Activated T-cell treated with anti-CD3 and anti-CD28 coated beads, Interleukin-2, amount 50 U/mL, for 4 hours (primary cell): Measurements from ENCODE around the gene RAB22A. TPM values are rescaled to one million over a fixed set of nuclear protein-coding genes. Genes with fewer than 3 reads are reported as not detected.
A peak's percentile ranks its signal among the peaks of the same experiment; 100 is the strongest.
"Not testable (repeated sequence)": the region's sequence is repeated elsewhere in the genome, so short reads cannot be mapped to it uniquely, and the experiment has no call there.

Experiments
- ATAC-seq, 2 donors: fragments of 200-7000 bp; cut with Tn5 transposase; one replicate each; pipeline ENCODE4 v1.10.0; 2021
- DNase-seq: peaks from one replicate; pipeline ENCODE4 v3.0.0-alpha.2; 2020
- H3K27me3 Mint-ChIP-seq: one replicate; pipeline ENCODE4 v1.8.0; 2021; ENCODE audit warnings: low read depth, mixed read lengths
- H3K36me3 Mint-ChIP-seq: one replicate; pipeline ENCODE4 v1.8.0; 2022; ENCODE audit warnings: mixed read lengths; ENCODE audit not compliant: insufficient read depth
- H3K4me1 Mint-ChIP-seq: one replicate; pipeline ENCODE4 v1.8.0; 2021; ENCODE audit warnings: low read depth, mixed read lengths
- H3K4me3 Mint-ChIP-seq: one replicate; pipeline ENCODE4 v1.8.0; 2021; ENCODE audit warnings: mild to moderate bottlenecking, moderate library complexity, mixed read lengths
- H3K9me3 Mint-ChIP-seq: one replicate; pipeline ENCODE4 v1.8.0; 2021; ENCODE audit warnings: mixed read lengths
- total RNA-seq, 3 donors: library from RNA; stranded (reverse); gene quantifications; one replicate each; pipeline ENCODE4 v1.2.1, GENCODE V29; 2021

Gene RAB22A
- total RNA-seq, 3 donors from 2014 or later = 15.9 to 17.9 (median 17.3) TPM

GRCh38 chr20:58344741-58345140, 35.2 kb downstream of the RAB22A start:
- Mint-ChIP-seq H3K27me3 (no peaks in the 10 kb centered on the region), H3K36me3 (peaks cover 55% of the 10 kb centered on the region), H3K4me3 (no peak overlapping the region), H3K4me1 (peaks cover 16% of the 10 kb centered on the region), H3K9me3 (no peaks in the 10 kb centered on the region)
- DNase-seq (no peak), ATAC-seq (no peak)

GRCh38 chr20:58349570-58349969, 40.1 kb downstream of the RAB22A start:
- ATAC-seq (no peak), DNase-seq (no peak)
- H3K9me3 Mint-ChIP-seq = no peaks in the 10 kb centered on the region
- peaks cover 58% of the 10 kb centered on the region for H3K36me3 Mint-ChIP-seq
- H3K4me3 Mint-ChIP-seq = no peak overlapping the region
- no peaks in the 10 kb centered on the region for H3K27me3 Mint-ChIP-seq
- H3K4me1 Mint-ChIP-seq = no peaks in the 10 kb centered on the region

- ATAC-seq (peak; percentile 65 to 86), DNase-seq (no peak)
- peaks cover 38% of the 10 kb centered on the region for H3K36me3 Mint-ChIP-seq
- no peaks in the 10 kb centered on the region for H3K9me3 Mint-ChIP-seq
- H3K27me3 Mint-ChIP-seq = no peaks in the 10 kb centered on the region
- no peaks in the 10 kb centered on the region for H3K4me1 Mint-ChIP-seq
- H3K4me3 Mint-ChIP-seq = no peak overlapping the region
Measured at GRCh38 chr20:58352468-58352867, 43.0 kb downstream of the RAB22A start.

- H3K9me3 Mint-ChIP-seq = no peaks in the 10 kb centered on the region
- DNase-seq (no peak), ATAC-seq (no peak)
- H3K4me3 Mint-ChIP-seq = no peak overlapping the region
- H3K27me3 Mint-ChIP-seq = no peaks in the 10 kb centered on the region
- H3K36me3 Mint-ChIP-seq = peaks cover 36% of the 10 kb centered on the region
- no peaks in the 10 kb centered on the region for H3K4me1 Mint-ChIP-seq
Measured at GRCh38 chr20:58359441-58359840, 49.9 kb downstream of the RAB22A start.

- Mint-ChIP-seq H3K4me3 (no peak overlapping the region), H3K9me3 (no peaks in the 10 kb centered on the region), H3K4me1 (peaks cover under 1% of the 10 kb centered on the region), H3K36me3 (peaks cover 31% of the 10 kb centered on the region), H3K27me3 (no peaks in the 10 kb centered on the region)
- no peak for DNase-seq
- ATAC-seq = no peak
Measured at GRCh38 chr20:58360936-58361335, 51.4 kb downstream of the RAB22A start.

GRCh38 chr20:58361481-58362205, 52.1 kb downstream of the RAB22A start:
- Mint-ChIP-seq H3K4me1 (peaks cover 3% of the 10 kb centered on the region), H3K27me3 (no peaks in the 10 kb centered on the region), H3K4me3 (no peak overlapping the region), H3K36me3 (peaks cover 33% of the 10 kb centered on the region), H3K9me3 (no peaks in the 10 kb centered on the region)
- ATAC-seq (no peak), DNase-seq (no peak)

- H3K4me3 Mint-ChIP-seq = no peak overlapping the region
- DNase-seq (no peak), ATAC-seq (no peak)
- H3K27me3 Mint-ChIP-seq = no peaks in the 10 kb centered on the region
- peaks cover 3% of the 10 kb centered on the region for H3K4me1 Mint-ChIP-seq
- H3K36me3 Mint-ChIP-seq = peaks cover 32% of the 10 kb centered on the region
- H3K9me3 Mint-ChIP-seq = no peaks in the 10 kb centered on the region
Measured at GRCh38 chr20:58362206-58362516, 52.6 kb downstream of the RAB22A start.

GRCh38 chr20:58362970-58363369, 53.5 kb downstream of the RAB22A start:
- Mint-ChIP-seq H3K4me3 (no peak overlapping the region), H3K9me3 (no peaks in the 10 kb centered on the region), H3K36me3 (peaks cover 28% of the 10 kb centered on the region), H3K4me1 (peaks cover 3% of the 10 kb centered on the region), H3K27me3 (no peaks in the 10 kb centered on the region)
- DNase-seq (no peak), ATAC-seq (no peak)

GRCh38 chr20:58366866-58367265, 57.4 kb downstream of the RAB22A start:
- Mint-ChIP-seq H3K27me3 (no peaks in the 10 kb centered on the region), H3K9me3 (no peaks in the 10 kb centered on the region), H3K4me3 (no peak overlapping the region), H3K36me3 (peaks cover 16% of the 10 kb centered on the region), H3K4me1 (peaks cover 3% of the 10 kb centered on the region)
- no peak for ATAC-seq
- DNase-seq = no peak

GRCh38 chr20:58372806-58373205, 63.3 kb downstream of the RAB22A start:
- no peak overlapping the region for H3K4me3 Mint-ChIP-seq
- DNase-seq (no peak), ATAC-seq (no peak)
- no peaks in the 10 kb centered on the region for H3K4me1 Mint-ChIP-seq
- H3K27me3 Mint-ChIP-seq = peaks cover 6% of the 10 kb centered on the region
- no peaks in the 10 kb centered on the region for H3K36me3 Mint-ChIP-seq
- no peaks in the 10 kb centered on the region for H3K9me3 Mint-ChIP-seq

GRCh38 chr20:58373296-58373695, 63.8 kb downstream of the RAB22A start:
- not testable (repeated sequence) for H3K36me3 Mint-ChIP-seq, DNase-seq, H3K9me3 Mint-ChIP-seq, H3K4me3 Mint-ChIP-seq, H3K4me1 Mint-ChIP-seq, ATAC-seq
- peaks cover 11% of the 10 kb centered on the region for H3K27me3 Mint-ChIP-seq

GRCh38 chr20:58374027-58374850, 64.7 kb downstream of the RAB22A start:
- H3K36me3 Mint-ChIP-seq = no peaks in the 10 kb centered on the region
- no peaks in the 10 kb centered on the region for H3K9me3 Mint-ChIP-seq
- no peak for ATAC-seq
- H3K4me1 Mint-ChIP-seq = no peaks in the 10 kb centered on the region
- no peak for DNase-seq
- H3K27me3 Mint-ChIP-seq = peaks cover 16% of the 10 kb centered on the region
- no peak overlapping the region for H3K4me3 Mint-ChIP-seq

GRCh38 chr20:58374906-58375758, 65.6 kb downstream of the RAB22A start:
- Mint-ChIP-seq H3K4me1 (no peaks in the 10 kb centered on the region), H3K27me3 (peaks cover 22% of the 10 kb centered on the region), H3K4me3 (no peak overlapping the region), H3K9me3 (no peaks in the 10 kb centered on the region), H3K36me3 (no peaks in the 10 kb centered on the region)
- DNase-seq = no peak
- ATAC-seq = no peak

GRCh38 chr20:58375759-58376352, 66.3 kb downstream of the RAB22A start:
- ATAC-seq (no peak), DNase-seq (no peak)
- Mint-ChIP-seq H3K27me3 (peaks cover 22% of the 10 kb centered on the region), H3K4me3 (no peak overlapping the region), H3K4me1 (no peaks in the 10 kb centered on the region), H3K9me3 (peaks cover 2% of the 10 kb centered on the region), H3K36me3 (no peaks in the 10 kb centered on the region)
